Prostate gland (tissue), 2 donors: ENCODE results near the gene SST.

Source experiments
- POLR2AphosphoS5 ChIP-seq: sonication (generic); formaldehyde crosslinking; IDR thresholded peaks from one replicate; pipeline ENCODE4 v1.6.1; 2017; ENCODE audit warnings: antibody characterized with exemption
- TF ChIP-seq, protein P1 (sequence below), 4 experiments: fragments of 200-600 bp in 2 of 4; fragments of 450-650 bp in 2 of 4; sonication (generic) in 2 of 4; IDR thresholded peaks; 1 replicate in 3 of 4; 2 replicates in 1 of 4; pipeline ENCODE4 v1.5.1; 2016 to 2019; ENCODE audit warnings: antibody characterized with exemption in 4 of 4, mild to moderate bottlenecking in 2 of 4, moderate library complexity in 2 of 4

DNA sequence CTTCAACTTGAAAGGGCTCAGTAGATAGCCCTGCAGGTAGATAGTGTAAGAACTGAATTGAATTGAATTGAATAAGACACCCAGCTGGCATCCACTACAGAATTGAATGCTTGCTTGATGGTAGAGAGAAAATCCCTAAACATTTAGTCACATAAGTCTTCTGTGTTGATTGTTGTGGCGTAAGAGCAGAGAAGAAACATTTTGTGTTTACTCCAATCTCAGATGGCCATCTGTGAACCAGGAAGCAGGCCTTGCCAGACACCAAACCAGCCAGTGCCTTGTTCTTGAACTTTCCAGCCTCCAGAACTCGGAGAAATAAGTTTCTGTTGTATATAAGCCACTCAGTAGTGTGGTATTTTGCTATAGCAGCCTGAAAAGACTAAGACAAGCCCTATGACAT, 43.6 kb downstream of the SST start:
- TF ChIP-seq, protein P1, sequence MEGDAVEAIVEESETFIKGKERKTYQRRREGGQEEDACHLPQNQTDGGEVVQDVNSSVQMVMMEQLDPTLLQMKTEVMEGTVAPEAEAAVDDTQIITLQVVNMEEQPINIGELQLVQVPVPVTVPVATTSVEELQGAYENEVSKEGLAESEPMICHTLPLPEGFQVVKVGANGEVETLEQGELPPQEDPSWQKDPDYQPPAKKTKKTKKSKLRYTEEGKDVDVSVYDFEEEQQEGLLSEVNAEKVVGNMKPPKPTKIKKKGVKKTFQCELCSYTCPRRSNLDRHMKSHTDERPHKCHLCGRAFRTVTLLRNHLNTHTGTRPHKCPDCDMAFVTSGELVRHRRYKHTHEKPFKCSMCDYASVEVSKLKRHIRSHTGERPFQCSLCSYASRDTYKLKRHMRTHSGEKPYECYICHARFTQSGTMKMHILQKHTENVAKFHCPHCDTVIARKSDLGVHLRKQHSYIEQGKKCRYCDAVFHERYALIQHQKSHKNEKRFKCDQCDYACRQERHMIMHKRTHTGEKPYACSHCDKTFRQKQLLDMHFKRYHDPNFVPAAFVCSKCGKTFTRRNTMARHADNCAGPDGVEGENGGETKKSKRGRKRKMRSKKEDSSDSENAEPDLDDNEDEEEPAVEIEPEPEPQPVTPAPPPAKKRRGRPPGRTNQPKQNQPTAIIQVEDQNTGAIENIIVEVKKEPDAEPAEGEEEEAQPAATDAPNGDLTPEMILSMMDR (IDR thresholded peaks at IDR 0.05), result no peak
- no peak for TF ChIP-seq POLR2AphosphoS5
